SK-N-SH (cell line): Measurements from ENCODE around the gene FAM168A. TPM values are rescaled to one million over a fixed set of nuclear protein-coding genes. Genes with fewer than 3 reads are reported as not detected.

ENCODE experiments used
- CTCF ChIA-PET: fragments of 300-600, 350-600 bp; formaldehyde crosslinking; extraction: SDS; loops from one replicate; lab custom pipeline; 2021; lab: Yijun Ruan, JAX
- POLR2A ChIA-PET: fragments of 350-600 bp; sonication (Branson Sonifier 250); formaldehyde crosslinking; extraction: SDS; loops from one replicate; lab custom pipeline; 2020; ENCODE audit warnings: antibody characterized with exemption, inconsistent platforms; lab: Yijun Ruan, JAX
- DNase-seq: peaks from one replicate; pipeline ENCODE4 v3.0.0; 2012
- H2AFZ ChIP-seq: fragments of 200-600 bp; sonication (generic); 2 replicates; pipeline ENCODE4 v1.8.1; 2016; ENCODE audit warnings: antibody characterized with exemption, mild to moderate bottlenecking, low read depth
- H3F3A ChIP-seq: fragments of 200-600 bp; sonication (generic); replicated peaks from 2 replicates; pipeline ENCODE3; 2016; ENCODE audit warnings: antibody characterized with exemption, mild to moderate bottlenecking; ENCODE audit not compliant: insufficient read depth
- H3K27ac ChIP-seq, 2 experiments: fragments of 200-500 bp in 1 of 2; fragments of 200-600 bp in 1 of 2; sonication (Bioruptor generic) in 1 of 2; sonication (generic), shearing (Covaris generic) in 1 of 2; 2 replicates each; pipeline versions ENCODE4 v1.5.1 to v1.6.1; 2014 to 2016; ENCODE audit warnings: low read depth in 2 of 2, inconsistent platforms in 1 of 2, low read length in 1 of 2, mild to moderate bottlenecking in 1 of 2, mixed read lengths in 1 of 2
- H3K27me3 ChIP-seq: fragments of 200-600 bp; sonication (generic), shearing (Covaris generic); 2 replicates; pipeline ENCODE4 v1.6.1; 2016; ENCODE audit warnings: mixed run types; ENCODE audit not compliant: insufficient read depth
- H3K36me3 ChIP-seq, 2 experiments: fragments of 200-500 bp in 1 of 2; fragments of 200-600 bp in 1 of 2; sonication (Bioruptor generic) in 1 of 2; sonication (generic) in 1 of 2; replicated peaks in 1 of 2; 2 replicates each; pipeline versions ENCODE3 to v1.5.1; 2014 to 2016; ENCODE audit warnings: low read length in 1 of 2, mild to moderate bottlenecking in 1 of 2; ENCODE audit not compliant: insufficient read depth in 2 of 2, control insufficient read depth in 1 of 2
- H3K4me1 ChIP-seq, 2 experiments: fragments of 200-500 bp in 1 of 2; fragments of 200-600 bp in 1 of 2; sonication (Bioruptor generic) in 1 of 2; sonication (generic), shearing (Covaris generic) in 1 of 2; 2 replicates each; pipeline versions ENCODE4 v1.5.1 to v1.6.1; 2014 to 2016; ENCODE audit warnings: low read depth in 1 of 2, low read length in 1 of 2, mixed run types in 1 of 2; ENCODE audit not compliant: insufficient read depth in 2 of 2, control insufficient read depth in 1 of 2
- H3K4me2 ChIP-seq: fragments of 200-600 bp; sonication (generic), shearing (Covaris generic); 2 replicates; pipeline ENCODE4 v1.6.1; 2017; ENCODE audit warnings: mixed run types
- H3K4me3 ChIP-seq, 2 experiments: fragments of 200-500 bp in 1 of 2; fragments of 200-600 bp in 1 of 2; sonication (Bioruptor generic) in 1 of 2; sonication (generic), shearing (Covaris generic) in 1 of 2; 2 replicates each; pipeline versions ENCODE4 v1.5.1 to v1.8.1; 2014 to 2016; ENCODE audit warnings: low read depth in 2 of 2, inconsistent platforms in 1 of 2, low read length in 1 of 2, mild to moderate bottlenecking in 1 of 2, mixed read lengths in 1 of 2, moderate library complexity in 1 of 2
- H3K79me2 ChIP-seq: fragments of 200-600 bp; sonication (generic); 2 replicates; pipeline ENCODE4 v1.8.1; 2017; ENCODE audit warnings: mild to moderate bottlenecking; ENCODE audit not compliant: insufficient read depth
- H3K9ac ChIP-seq: fragments of 200-600 bp; sonication (generic); 2 replicates; pipeline ENCODE4 v1.6.1; 2017; ENCODE audit warnings: mixed run types
- H3K9me2 ChIP-seq: fragments of 200-600 bp; sonication (generic); 2 replicates; pipeline ENCODE4 v1.6.1; 2017; ENCODE audit warnings: mixed run types
- H3K9me3 ChIP-seq: fragments of 200-600 bp; sonication (generic); 2 replicates; pipeline ENCODE4 v1.6.1; 2017; ENCODE audit warnings: mixed run types, mild to moderate bottlenecking, moderate library complexity
- H4K20me1 ChIP-seq: fragments of 200-600 bp; sonication (generic); 2 replicates; pipeline ENCODE4 v1.6.1; 2017; ENCODE audit warnings: mild to moderate bottlenecking, mixed run types; ENCODE audit not compliant: insufficient read depth
- CHD2 ChIP-seq: fragments of 150-350 bp; IDR thresholded peaks from 2 replicates; pipeline ENCODE4 v1.6.1; 2018; ENCODE audit warnings: low read length; ENCODE audit not compliant: partially characterized antibody
- EP300 ChIP-seq, 2 experiments: IDR thresholded peaks; 2 replicates each; pipeline versions ENCODE4 v1.4.0 to v1.6.1; 2012; ENCODE audit warnings: borderline replicate concordance in 1 of 2, low read depth in 1 of 2, low read length in 1 of 2
- FOXJ3 ChIP-seq: sonication (generic); formaldehyde crosslinking; IDR thresholded peaks from 2 replicates; pipeline ENCODE4 v1.5.1; 2020; ENCODE audit warnings: mild to moderate bottlenecking, missing genetic modification reagents
- JUND ChIP-seq: IDR thresholded peaks from 2 replicates; pipeline ENCODE4 v1.4.0; 2012
- MXI1 ChIP-seq: IDR thresholded peaks from 2 replicates; pipeline ENCODE4 v1.6.1; 2012; ENCODE audit warnings: mild to moderate bottlenecking, low read depth, low read length, improper control_type of control experiment
- NFIC ChIP-seq: IDR thresholded peaks from 2 replicates; pipeline ENCODE4 v1.4.0; 2012; ENCODE audit warnings: borderline replicate concordance
- NRF1 ChIP-seq: IDR thresholded peaks from 2 replicates; pipeline ENCODE4 v1.6.1; 2012; ENCODE audit warnings: low read depth, mild to moderate bottlenecking, low read length
- RXRA ChIP-seq: IDR thresholded peaks from 2 replicates; pipeline ENCODE4 v1.4.0; 2012; ENCODE audit warnings: low read depth, mild to moderate bottlenecking, borderline replicate concordance
- SMC3 ChIP-seq: IDR thresholded peaks from 2 replicates; pipeline ENCODE4 v1.6.1; 2012; ENCODE audit warnings: low read depth, low read length, improper control_type of control experiment
- TEAD4 ChIP-seq: IDR thresholded peaks from 2 replicates; pipeline ENCODE4 v1.4.0; 2012; ENCODE audit warnings: mild to moderate bottlenecking, borderline replicate concordance; ENCODE audit not compliant: insufficient read depth
- YY1 ChIP-seq: IDR thresholded peaks from 2 replicates; pipeline ENCODE4 v1.4.0; 2012; ENCODE audit warnings: low read depth, mild to moderate bottlenecking
- WGBS: methylation state at CpG from one replicate; pipeline ENCODE4 v1.1.6; 2017; ENCODE audit warnings: low lambda C conversion rate; 5-methylcytosine and 5-hydroxymethylcytosine counted together
- polyA plus RNA-seq, 3 experiments: library from polyadenylated mRNA; depleted of rRNA; stranded (reverse); fragments of >200 nt; gene quantifications; 2 replicates each; pipeline ENCODE4 v1.2.3, GENCODE V29; 2012
- TF ChIP-seq, protein P1 (sequence below): fragments of 200-600 bp; sonication (generic); IDR thresholded peaks from 2 replicates; pipeline ENCODE4 v1.6.1; 2017; ENCODE audit warnings: antibody characterized with exemption, mild to moderate bottlenecking, moderate library complexity
- TF ChIP-seq, protein P2 (sequence below): IDR thresholded peaks from 2 replicates; pipeline ENCODE4 v1.4.0; 2012; ENCODE audit warnings: low read depth
- TF ChIP-seq, protein P3 (sequence below): fragments of 150-350 bp; IDR thresholded peaks from 2 replicates; pipeline ENCODE4 v1.6.1; 2016; ENCODE audit warnings: mild to moderate bottlenecking, low read depth, low read length
- TF ChIP-seq, protein P4 (sequence below): IDR thresholded peaks from 2 replicates; pipeline ENCODE4 v1.4.0; 2012; ENCODE audit warnings: low read depth, borderline replicate concordance
- TF ChIP-seq, protein P5 (sequence below): IDR thresholded peaks from 2 replicates; pipeline ENCODE4; 2012

Gene FAM168A
- polyA plus RNA-seq, 1 of the 3 experiments (the other 2 are of a cell fraction) = 17.8 TPM

DNA sequence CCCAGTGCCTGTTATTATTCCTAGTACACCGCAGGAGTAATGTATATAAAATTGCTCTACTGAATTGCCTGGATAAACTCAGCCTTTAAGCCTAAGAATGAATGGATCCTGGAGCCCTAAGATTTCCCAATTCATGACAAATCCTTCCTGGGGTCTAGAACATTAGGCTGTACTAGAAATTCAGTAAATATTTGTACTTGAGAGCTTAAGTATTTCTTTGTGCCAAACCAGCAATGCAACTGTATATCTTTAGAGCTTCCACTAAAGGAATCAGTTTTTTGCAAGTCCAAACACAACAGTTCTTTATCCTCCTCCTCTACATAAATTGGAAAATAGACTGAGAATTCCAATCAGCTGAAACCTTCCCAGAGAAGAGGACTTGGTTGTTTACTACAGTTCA is 65.6 kb downstream of the FAM168A start:
- no peak overlapping the region for H3K27ac ChIP-seq
- peaks cover 7 to 19% of the 10 kb centered on the region in 2 experiments; a peak in 3 of 4 replicates for H3K4me1 ChIP-seq
- H2AFZ ChIP-seq = no peak overlapping the region
- CTCF ChIA-PET = interaction anchor here (1.0 to 1.3 kb wide), 2 partner anchors 11 to 181 kb away, joined by 3 read pairs; no protein-coding TSS in a partner anchor
- H3K9me2 ChIP-seq = no peaks in the 10 kb centered on the region
- H3F3A ChIP-seq = no peaks in the 10 kb centered on the region
- POLR2A ChIA-PET = no interaction called here
- no peak for TF ChIP-seq SMC3
- TF ChIP-seq, protein P1, sequence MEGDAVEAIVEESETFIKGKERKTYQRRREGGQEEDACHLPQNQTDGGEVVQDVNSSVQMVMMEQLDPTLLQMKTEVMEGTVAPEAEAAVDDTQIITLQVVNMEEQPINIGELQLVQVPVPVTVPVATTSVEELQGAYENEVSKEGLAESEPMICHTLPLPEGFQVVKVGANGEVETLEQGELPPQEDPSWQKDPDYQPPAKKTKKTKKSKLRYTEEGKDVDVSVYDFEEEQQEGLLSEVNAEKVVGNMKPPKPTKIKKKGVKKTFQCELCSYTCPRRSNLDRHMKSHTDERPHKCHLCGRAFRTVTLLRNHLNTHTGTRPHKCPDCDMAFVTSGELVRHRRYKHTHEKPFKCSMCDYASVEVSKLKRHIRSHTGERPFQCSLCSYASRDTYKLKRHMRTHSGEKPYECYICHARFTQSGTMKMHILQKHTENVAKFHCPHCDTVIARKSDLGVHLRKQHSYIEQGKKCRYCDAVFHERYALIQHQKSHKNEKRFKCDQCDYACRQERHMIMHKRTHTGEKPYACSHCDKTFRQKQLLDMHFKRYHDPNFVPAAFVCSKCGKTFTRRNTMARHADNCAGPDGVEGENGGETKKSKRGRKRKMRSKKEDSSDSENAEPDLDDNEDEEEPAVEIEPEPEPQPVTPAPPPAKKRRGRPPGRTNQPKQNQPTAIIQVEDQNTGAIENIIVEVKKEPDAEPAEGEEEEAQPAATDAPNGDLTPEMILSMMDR = no peak
- no peak for TF ChIP-seq EP300 (IDR thresholded peaks at IDR 0.05; ENCODE audit: borderline replicate concordance in 1 of 2, low read depth in 1 of 2, low read length in 1 of 2)
- H4K20me1 ChIP-seq = no peaks in the 10 kb centered on the region
- H3K9me3 ChIP-seq = no peaks in the 10 kb centered on the region
- no peak overlapping the region for H3K4me2 ChIP-seq
- H3K36me3 ChIP-seq = no peaks in the 10 kb centered on the region
- WGBS = 95% methylated on average over 1 of the region's 1 CpG
- H3K9ac ChIP-seq = no peak overlapping the region
- no peaks in the 10 kb centered on the region for H3K27me3 ChIP-seq
- peaks cover 7% of the 10 kb centered on the region; the same call in 1 of the 2 replicates for H3K79me2 ChIP-seq
- no peak overlapping the region for H3K4me3 ChIP-seq
- DNase-seq = no peak

DNA sequence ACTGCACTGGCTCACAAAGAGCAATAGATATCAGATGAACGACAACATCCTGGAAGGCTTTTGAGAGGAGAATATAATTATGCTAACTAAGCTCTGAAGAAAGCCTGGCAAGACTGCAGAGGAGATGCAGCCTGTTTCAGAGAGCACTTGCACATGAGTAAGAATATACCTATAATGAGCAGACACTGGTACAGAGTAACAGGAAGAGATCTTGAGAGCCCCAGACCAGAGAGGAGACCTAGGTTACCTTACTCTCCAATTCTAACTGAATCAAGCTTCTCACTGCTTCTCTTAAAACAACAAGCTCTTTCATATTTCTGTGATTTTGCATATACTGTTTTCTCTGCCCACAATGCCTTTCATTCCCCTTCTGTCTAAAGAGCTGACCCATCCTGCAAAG is 66.5 kb downstream of the FAM168A start:
- Histone ChIP-seq H3K79me2 (peaks cover 11% of the 10 kb centered on the region), H3K9me3 (no peaks in the 10 kb centered on the region), H3K27ac (no peak overlapping the region), H2AFZ (no peak overlapping the region), H3K4me1 (peaks cover 7 to 24% of the 10 kb centered on the region in 2 experiments; a peak in 3 of 4 replicates), H4K20me1 (no peaks in the 10 kb centered on the region), H3K4me3 (no peak overlapping the region), H3K36me3 (no peaks in the 10 kb centered on the region), H3K4me2 (no peak overlapping the region), H3K9me2 (no peaks in the 10 kb centered on the region), H3F3A (no peaks in the 10 kb centered on the region), H3K27me3 (no peaks in the 10 kb centered on the region), H3K9ac (no peak overlapping the region)
- CTCF ChIA-PET = no interaction called here
- TF ChIP-seq NRF1 (no peak), YY1 (no peak), CHD2 (no peak), JUND (no peak), FOXJ3 (no peak), MXI1 (no peak), RXRA (no peak), SMC3 (no peak), TEAD4 (no peak), NFIC (no peak)
- TF ChIP-seq, protein P2, sequence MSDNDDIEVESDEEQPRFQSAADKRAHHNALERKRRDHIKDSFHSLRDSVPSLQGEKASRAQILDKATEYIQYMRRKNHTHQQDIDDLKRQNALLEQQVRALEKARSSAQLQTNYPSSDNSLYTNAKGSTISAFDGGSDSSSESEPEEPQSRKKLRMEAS = no peak
- TF ChIP-seq, protein P3, sequence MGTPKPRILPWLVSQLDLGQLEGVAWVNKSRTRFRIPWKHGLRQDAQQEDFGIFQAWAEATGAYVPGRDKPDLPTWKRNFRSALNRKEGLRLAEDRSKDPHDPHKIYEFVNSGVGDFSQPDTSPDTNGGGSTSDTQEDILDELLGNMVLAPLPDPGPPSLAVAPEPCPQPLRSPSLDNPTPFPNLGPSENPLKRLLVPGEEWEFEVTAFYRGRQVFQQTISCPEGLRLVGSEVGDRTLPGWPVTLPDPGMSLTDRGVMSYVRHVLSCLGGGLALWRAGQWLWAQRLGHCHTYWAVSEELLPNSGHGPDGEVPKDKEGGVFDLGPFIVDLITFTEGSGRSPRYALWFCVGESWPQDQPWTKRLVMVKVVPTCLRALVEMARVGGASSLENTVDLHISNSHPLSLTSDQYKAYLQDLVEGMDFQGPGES = no peak
- TF ChIP-seq, protein P4, sequence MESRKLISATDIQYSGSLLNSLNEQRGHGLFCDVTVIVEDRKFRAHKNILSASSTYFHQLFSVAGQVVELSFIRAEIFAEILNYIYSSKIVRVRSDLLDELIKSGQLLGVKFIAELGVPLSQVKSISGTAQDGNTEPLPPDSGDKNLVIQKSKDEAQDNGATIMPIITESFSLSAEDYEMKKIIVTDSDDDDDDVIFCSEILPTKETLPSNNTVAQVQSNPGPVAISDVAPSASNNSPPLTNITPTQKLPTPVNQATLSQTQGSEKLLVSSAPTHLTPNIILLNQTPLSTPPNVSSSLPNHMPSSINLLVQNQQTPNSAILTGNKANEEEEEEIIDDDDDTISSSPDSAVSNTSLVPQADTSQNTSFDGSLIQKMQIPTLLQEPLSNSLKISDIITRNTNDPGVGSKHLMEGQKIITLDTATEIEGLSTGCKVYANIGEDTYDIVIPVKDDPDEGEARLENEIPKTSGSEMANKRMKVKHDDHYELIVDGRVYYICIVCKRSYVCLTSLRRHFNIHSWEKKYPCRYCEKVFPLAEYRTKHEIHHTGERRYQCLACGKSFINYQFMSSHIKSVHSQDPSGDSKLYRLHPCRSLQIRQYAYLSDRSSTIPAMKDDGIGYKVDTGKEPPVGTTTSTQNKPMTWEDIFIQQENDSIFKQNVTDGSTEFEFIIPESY = no peak
- TF ChIP-seq, protein P1 = no peak
- TF ChIP-seq, protein P5, sequence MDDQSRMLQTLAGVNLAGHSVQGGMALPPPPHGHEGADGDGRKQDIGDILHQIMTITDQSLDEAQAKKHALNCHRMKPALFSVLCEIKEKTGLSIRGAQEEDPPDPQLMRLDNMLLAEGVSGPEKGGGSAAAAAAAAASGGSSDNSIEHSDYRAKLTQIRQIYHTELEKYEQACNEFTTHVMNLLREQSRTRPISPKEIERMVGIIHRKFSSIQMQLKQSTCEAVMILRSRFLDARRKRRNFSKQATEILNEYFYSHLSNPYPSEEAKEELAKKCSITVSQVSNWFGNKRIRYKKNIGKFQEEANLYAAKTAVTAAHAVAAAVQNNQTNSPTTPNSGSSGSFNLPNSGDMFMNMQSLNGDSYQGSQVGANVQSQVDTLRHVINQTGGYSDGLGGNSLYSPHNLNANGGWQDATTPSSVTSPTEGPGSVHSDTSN = no peak
- POLR2A ChIA-PET = no interaction called here
- WGBS = 57% methylated on average over 1 of the region's 1 CpG
- DNase-seq = no peak
